Breast epithelium (tissue), 4 donors: Measurements from ENCODE around the gene CAMTA1. TPM values are rescaled to one million over a fixed set of nuclear protein-coding genes. Genes with fewer than 3 reads are reported as not detected.

ENCODE experiments used
- DNase-seq, 2 donors: peaks; one replicate each; pipeline ENCODE4 v3.0.0-alpha.2; 2019; ENCODE audit warnings: low spot score in 2 of 2
- H3K27ac ChIP-seq, 2 donors: fragments of 200-600 bp; sonication (generic) in 1 of 2; one replicate each; pipeline ENCODE4 v1.5.1; 2016 to 2019; ENCODE audit warnings: mild to moderate bottlenecking in 1 of 2
- H3K27me3 ChIP-seq, 2 donors: fragments of 200-600 bp; sonication (generic) in 1 of 2; one replicate each; pipeline versions ENCODE4 v1.5.1 to v1.6.0; 2017 to 2019; ENCODE audit warnings: control low read depth in 1 of 2, mild to moderate bottlenecking in 1 of 2
- H3K36me3 ChIP-seq: fragments of 200-600 bp; one replicate; pipeline ENCODE4 v1.5.1; 2019
- H3K4me1 ChIP-seq, 2 donors: fragments of 200-600 bp; sonication (generic); one replicate each; pipeline ENCODE4 v1.5.1; 2016 to 2019; ENCODE audit warnings: control low read depth in 1 of 2
- H3K4me3 ChIP-seq, 3 donors: fragments of 200-600 bp; sonication (generic); 1 replicate in 2 of 3; 2 replicates in 1 of 3; pipeline ENCODE4 v1.5.1; 2016 to 2019; ENCODE audit warnings: mild to moderate bottlenecking in 3 of 3, moderate library complexity in 2 of 3
- H3K9me3 ChIP-seq, 2 donors: fragments of 200-600 bp; sonication (generic) in 1 of 2; one replicate each; pipeline ENCODE4 v1.5.1; 2016 to 2019; ENCODE audit warnings: control low read depth in 1 of 2
- POLR2A ChIP-seq: fragments of 450-650 bp; IDR thresholded peaks from one replicate; pipeline ENCODE4 v1.6.1; 2016; ENCODE audit warnings: antibody characterized with exemption, mild to moderate bottlenecking, moderate library complexity
- POLR2AphosphoS5 ChIP-seq, 3 donors: sonication (generic); formaldehyde crosslinking; IDR thresholded peaks; one replicate each; pipeline ENCODE4 v1.6.1; 2017; ENCODE audit warnings: antibody characterized with exemption in 3 of 3
- intact Hi-C: fragments of 100-400 bp; cut with DNase I; formaldehyde crosslinking; loops from one replicate; pipeline ENCODE4 v1.15.1; 2023; ENCODE audit warnings: low total_unique reads
- total RNA-seq, 3 donors: library from RNA; depleted of rRNA; stranded (reverse); fragments of >200 nt; gene quantifications; one replicate each; pipeline ENCODE4 v1.1.0, GENCODE V29; 2016
- TF ChIP-seq, protein P1 (sequence below), 3 donors: fragments of 450-650 bp; IDR thresholded peaks; one replicate each; pipeline ENCODE4 v1.5.1; 2016 to 2017; ENCODE audit warnings: antibody characterized with exemption in 3 of 3, mild to moderate bottlenecking in 3 of 3, moderate library complexity in 3 of 3

Gene CAMTA1
- total RNA-seq, 3 donors from 2014 or later = 53.4 to 84.0 (median 61.9) TPM

- Histone ChIP-seq H3K27me3 (peaks cover 0 to 11% of the 10 kb centered on the region in 2 donors), H3K36me3 (no peaks in the 10 kb centered on the region), H3K4me3 (no peak overlapping the region), H3K4me1 (no peaks in the 10 kb centered on the region), H3K9me3 (no peaks in the 10 kb centered on the region), H3K27ac (no peak overlapping the region)
- TF ChIP-seq POLR2A (no peak), POLR2AphosphoS5 (IDR thresholded peaks at IDR 0.05) (no peak)
- TF ChIP-seq, protein P1, sequence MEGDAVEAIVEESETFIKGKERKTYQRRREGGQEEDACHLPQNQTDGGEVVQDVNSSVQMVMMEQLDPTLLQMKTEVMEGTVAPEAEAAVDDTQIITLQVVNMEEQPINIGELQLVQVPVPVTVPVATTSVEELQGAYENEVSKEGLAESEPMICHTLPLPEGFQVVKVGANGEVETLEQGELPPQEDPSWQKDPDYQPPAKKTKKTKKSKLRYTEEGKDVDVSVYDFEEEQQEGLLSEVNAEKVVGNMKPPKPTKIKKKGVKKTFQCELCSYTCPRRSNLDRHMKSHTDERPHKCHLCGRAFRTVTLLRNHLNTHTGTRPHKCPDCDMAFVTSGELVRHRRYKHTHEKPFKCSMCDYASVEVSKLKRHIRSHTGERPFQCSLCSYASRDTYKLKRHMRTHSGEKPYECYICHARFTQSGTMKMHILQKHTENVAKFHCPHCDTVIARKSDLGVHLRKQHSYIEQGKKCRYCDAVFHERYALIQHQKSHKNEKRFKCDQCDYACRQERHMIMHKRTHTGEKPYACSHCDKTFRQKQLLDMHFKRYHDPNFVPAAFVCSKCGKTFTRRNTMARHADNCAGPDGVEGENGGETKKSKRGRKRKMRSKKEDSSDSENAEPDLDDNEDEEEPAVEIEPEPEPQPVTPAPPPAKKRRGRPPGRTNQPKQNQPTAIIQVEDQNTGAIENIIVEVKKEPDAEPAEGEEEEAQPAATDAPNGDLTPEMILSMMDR (IDR thresholded peaks at IDR 0.05) = no peak
- intact Hi-C loops = no loop called here
- no peak for DNase-seq
These were observed 312.8 kb downstream of the CAMTA1 start for GRCh38 chr1:7097938-7098592.

DNA sequence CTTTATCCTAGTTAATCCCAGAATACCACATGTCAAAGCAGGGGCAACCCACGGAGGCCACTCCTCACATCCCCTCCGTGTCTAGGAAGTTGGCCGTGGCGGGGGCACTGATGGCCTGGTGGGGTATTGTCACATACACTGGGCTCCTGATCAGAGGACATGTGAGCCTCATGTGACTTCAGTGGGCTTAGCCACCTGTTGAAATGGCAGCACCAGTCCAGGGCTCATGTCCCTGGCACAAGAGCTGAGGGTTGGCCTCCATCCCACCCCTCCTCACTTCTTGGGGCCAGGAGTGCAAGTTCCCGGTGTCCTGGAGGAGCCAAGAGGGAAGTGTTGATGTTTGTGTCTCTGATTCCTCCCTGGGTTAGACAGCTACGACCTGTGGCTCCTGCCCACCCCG is 313.4 kb downstream of the CAMTA1 start:
- no peak for DNase-seq

GRCh38 chr1:7100479-7100878 is 315.2 kb downstream of the CAMTA1 start:
- Histone ChIP-seq H3K4me1 (no peaks in the 10 kb centered on the region), H3K27me3 (peaks cover 0 to 7% of the 10 kb centered on the region in 2 donors), H3K27ac (no peak overlapping the region), H3K36me3 (no peaks in the 10 kb centered on the region), H3K4me3 (no peak overlapping the region), H3K9me3 (no peaks in the 10 kb centered on the region)
- no peak for DNase-seq
- intact Hi-C loops = no loop called here
- TF ChIP-seq, protein P1 (IDR thresholded peaks at IDR 0.05) = no peak

More for the DNA sequence above, 313.4 kb downstream of the CAMTA1 start:
- H3K9me3 ChIP-seq = no peaks in the 10 kb centered on the region
- no peak for TF ChIP-seq POLR2A
- TF ChIP-seq, protein P1 (IDR thresholded peaks at IDR 0.05) = no peak
- TF ChIP-seq POLR2AphosphoS5 (IDR thresholded peaks at IDR 0.05) = no peak
- H3K27ac ChIP-seq = no peak overlapping the region
- no peak overlapping the region for H3K4me3 ChIP-seq
- H3K4me1 ChIP-seq = no peaks in the 10 kb centered on the region
- no peaks in the 10 kb centered on the region for H3K36me3 ChIP-seq
- intact Hi-C loops = no loop called here
- H3K27me3 ChIP-seq = peaks cover 0 to 11% of the 10 kb centered on the region in 2 donors

GRCh38 chr1:7101187-7101586 is 315.9 kb downstream of the CAMTA1 start:
- DNase-seq = no peak
- TF ChIP-seq POLR2AphosphoS5 (IDR thresholded peaks at IDR 0.05) = no peak
- TF ChIP-seq, protein P1 (IDR thresholded peaks at IDR 0.05) = no peak
- no peak for TF ChIP-seq POLR2A
- Histone ChIP-seq H3K4me3 (no peak overlapping the region), H3K27me3 (no peaks in the 10 kb centered on the region), H3K36me3 (no peaks in the 10 kb centered on the region), H3K4me1 (no peaks in the 10 kb centered on the region), H3K27ac (no peak overlapping the region), H3K9me3 (no peaks in the 10 kb centered on the region)
- intact Hi-C loops = no loop called here

DNA sequence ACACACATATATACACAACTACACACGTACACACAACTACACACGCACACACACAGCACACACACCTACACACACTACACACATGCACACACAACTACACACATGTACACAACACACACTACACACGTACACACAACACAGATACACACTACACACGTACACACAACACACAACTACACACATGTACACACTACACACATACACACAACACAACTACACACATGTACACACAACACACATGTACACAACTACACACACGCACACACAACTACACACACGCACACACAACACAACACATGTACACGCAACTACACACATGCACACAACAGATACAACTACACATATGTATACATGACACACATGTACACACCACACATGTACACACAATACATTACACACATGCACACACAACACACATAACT is 318.1 kb downstream of the CAMTA1 start:
- no peak for DNase-seq
- Histone ChIP-seq H3K27me3 (no peaks in the 10 kb centered on the region), H3K36me3 (no peaks in the 10 kb centered on the region)

More for the DNA sequence above, 318.1 kb downstream of the CAMTA1 start:
- intact Hi-C loops = no loop called here
- Histone ChIP-seq H3K4me3 (no peak overlapping the region), H3K27ac (no peak overlapping the region), H3K4me1 (no peaks in the 10 kb centered on the region), H3K9me3 (no peaks in the 10 kb centered on the region)
- TF ChIP-seq POLR2AphosphoS5 (IDR thresholded peaks at IDR 0.05) (no peak), POLR2A (no peak)
- TF ChIP-seq, protein P1 (IDR thresholded peaks at IDR 0.05) = no peak
